Skeletal muscle tissue (tissue), 4 donors: ENCODE results near the gene MARCHF10. TPM values are rescaled to one million over a fixed set of nuclear protein-coding genes. Genes with fewer than 3 reads are reported as not detected.

Experiments
- H3K27ac ChIP-seq: one replicate; pipeline ENCODE4 v1.7.0; 2013; ENCODE audit warnings: mild to moderate bottlenecking, low read depth, low read length, inconsistent platforms
- H3K27me3 ChIP-seq, 3 donors: one replicate each; pipeline ENCODE4 v1.7.0; 2013; ENCODE audit warnings: low read length in 3 of 3; ENCODE audit not compliant: control insufficient read depth in 3 of 3, insufficient read depth in 3 of 3
- H3K36me3 ChIP-seq, 3 donors: one replicate each; pipeline ENCODE4 v1.7.0; 2013; ENCODE audit warnings: low read length in 3 of 3; ENCODE audit not compliant: control insufficient read depth in 3 of 3, insufficient read depth in 3 of 3
- H3K4me1 ChIP-seq, 3 donors: one replicate each; pipeline ENCODE4 v1.7.0; 2013; ENCODE audit warnings: low read length in 3 of 3, mild to moderate bottlenecking in 3 of 3; ENCODE audit not compliant: control insufficient read depth in 3 of 3, insufficient read depth in 3 of 3
- H3K4me3 ChIP-seq, 3 donors: one replicate each; pipeline ENCODE4 v1.7.0; 2013; ENCODE audit warnings: low read length in 3 of 3
- H3K9ac ChIP-seq, 3 donors: one replicate each; pipeline ENCODE4 v1.7.0; 2013; ENCODE audit warnings: low read length in 3 of 3, mild to moderate bottlenecking in 3 of 3, moderate library complexity in 2 of 3, low read depth in 1 of 3
- H3K9me3 ChIP-seq, 3 donors: one replicate each; pipeline ENCODE4 v1.7.0; 2013; ENCODE audit warnings: low read length in 3 of 3; ENCODE audit not compliant: control insufficient read depth in 3 of 3
- total RNA-seq: library from RNA; depleted of rRNA; stranded (reverse); fragments of >200 nt; gene quantifications from one replicate; pipeline ENCODE4 v1.2.3, GENCODE V29; 2014
- donor health status: Osteomylitis.

MARCHF10 gene
- total RNA-seq, 1 donor from 2014 or later, result not detected

- peaks cover 0 to 2% (median 0%) of the 10 kb centered on the region in 3 donors for H3K36me3 ChIP-seq
- no peaks in the 10 kb centered on the region for H3K9me3 ChIP-seq
- H3K27ac ChIP-seq, result no peak overlapping the region
- H3K4me1 ChIP-seq, result peaks cover 0 to 2% (median 0%) of the 10 kb centered on the region in 3 donors
- H3K4me3 ChIP-seq, result no peak overlapping the region
- H3K27me3 ChIP-seq, result no peaks in the 10 kb centered on the region
- H3K9ac ChIP-seq, result no peak overlapping the region
These were observed 141.1 kb downstream of the MARCHF10 start for GRCh38 chr17:62666801-62667591.

- Histone ChIP-seq H3K27me3 (no peaks in the 10 kb centered on the region), H3K27ac (no peak overlapping the region), H3K36me3 (peaks cover 0 to 2% (median 0%) of the 10 kb centered on the region in 3 donors), H3K9me3 (no peaks in the 10 kb centered on the region), H3K9ac (no peak overlapping the region), H3K4me3 (no peak overlapping the region), H3K4me1 (no peaks in the 10 kb centered on the region)
These were observed 141.9 kb downstream of the MARCHF10 start for GRCh38 chr17:62666061-62666800.

DNA sequence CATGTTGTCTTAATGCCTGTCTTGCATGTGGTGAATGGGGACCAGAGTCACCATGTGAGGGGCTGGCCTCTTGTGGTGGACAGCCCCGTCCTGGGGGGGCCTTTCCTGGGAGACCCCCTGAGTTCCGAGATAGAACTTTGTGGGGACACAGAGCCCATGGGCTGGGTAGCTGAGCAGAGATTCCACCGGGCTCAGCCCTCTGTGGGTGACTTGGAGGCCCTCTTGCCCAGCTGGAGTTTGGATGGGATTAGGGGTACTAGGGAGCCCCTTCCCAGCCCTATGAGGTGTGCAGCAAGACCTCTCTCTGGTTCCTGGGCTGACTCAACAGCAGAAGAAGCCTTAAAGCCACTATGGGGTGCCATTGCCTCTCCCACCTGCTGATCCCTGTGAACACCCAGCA lies 142.5 kb downstream of the MARCHF10 start:
- Histone ChIP-seq H3K27me3 (no peaks in the 10 kb centered on the region), H3K27ac (no peak overlapping the region), H3K4me1 (no peaks in the 10 kb centered on the region), H3K9ac (no peak overlapping the region), H3K36me3 (peaks cover 0 to 2% (median 0%) of the 10 kb centered on the region in 3 donors), H3K9me3 (peaks cover 0 to 4% (median 3%) of the 10 kb centered on the region in 3 donors), H3K4me3 (no peak overlapping the region)

DNA sequence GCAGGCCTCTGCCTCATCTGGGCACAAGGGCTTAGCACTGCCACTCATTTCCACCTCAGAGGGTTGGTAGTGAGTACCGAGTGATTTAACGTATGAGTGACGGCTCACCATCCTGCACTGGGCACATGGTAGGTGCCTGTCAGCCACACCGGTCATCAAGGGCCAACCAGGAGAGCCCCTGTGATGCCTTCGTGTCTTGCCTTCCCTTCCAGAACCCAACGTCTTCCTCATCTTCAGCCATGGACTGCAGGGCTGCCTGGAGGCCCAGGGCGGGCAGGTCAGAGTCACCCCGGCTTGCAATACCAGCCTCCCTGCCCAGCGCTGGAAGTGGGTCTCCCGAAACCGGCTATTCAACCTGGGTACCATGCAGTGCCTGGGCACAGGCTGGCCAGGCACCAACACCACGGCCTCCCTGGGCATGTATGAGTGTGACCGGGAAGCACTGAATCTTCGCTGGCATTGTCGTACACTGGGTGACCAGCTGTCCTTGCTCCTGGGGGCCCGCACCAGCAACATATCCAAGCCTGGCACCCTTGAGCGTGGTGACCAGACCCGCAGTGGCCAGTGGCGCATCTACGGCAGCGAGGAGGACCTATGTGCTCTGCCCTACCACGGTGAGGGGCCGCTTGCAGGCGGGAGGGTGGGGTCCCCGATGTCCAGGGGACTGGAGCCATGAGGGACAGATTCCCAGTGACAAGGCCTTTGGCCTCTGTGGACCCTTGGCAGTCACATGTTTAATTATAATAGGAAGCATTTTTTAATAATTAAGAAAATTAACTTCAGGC lies 143.6 kb downstream of the MARCHF10 start:
- no peak overlapping the region for H3K9ac ChIP-seq
- no peak overlapping the region for H3K4me3 ChIP-seq
- H3K27me3 ChIP-seq, result no peaks in the 10 kb centered on the region
- no peaks in the 10 kb centered on the region for H3K4me1 ChIP-seq
- peaks cover 0 to 2% (median 0%) of the 10 kb centered on the region in 3 donors for H3K36me3 ChIP-seq
- no peak overlapping the region for H3K27ac ChIP-seq
- H3K9me3 ChIP-seq, result peaks cover 0 to 4% (median 3%) of the 10 kb centered on the region in 3 donors

- Histone ChIP-seq H3K9me3 (peaks cover 0 to 4% (median 3%) of the 10 kb centered on the region in 3 donors), H3K27ac (no peak overlapping the region), H3K36me3 (peaks cover 0 to 2% (median 0%) of the 10 kb centered on the region in 3 donors), H3K4me3 (no peak overlapping the region), H3K9ac (no peak overlapping the region), H3K4me1 (no peaks in the 10 kb centered on the region), H3K27me3 (no peaks in the 10 kb centered on the region)
These were observed 144.8 kb downstream of the MARCHF10 start for GRCh38 chr17:62663304-62663703.

- Histone ChIP-seq H3K27ac (no peak overlapping the region), H3K9ac (no peak overlapping the region), H3K4me3 (no peak overlapping the region), H3K4me1 (no peaks in the 10 kb centered on the region), H3K9me3 (peaks cover 0 to 4% (median 3%) of the 10 kb centered on the region in 3 donors), H3K27me3 (no peaks in the 10 kb centered on the region), H3K36me3 (peaks cover 0 to 2% (median 0%) of the 10 kb centered on the region in 3 donors)
These were observed 145.3 kb downstream of the MARCHF10 start for GRCh38 chr17:62662855-62663254.

- H3K27me3 ChIP-seq, result peaks cover 0 to 3% (median 0%) of the 10 kb centered on the region in 3 donors
- H3K27ac ChIP-seq, result no peak overlapping the region
- H3K9ac ChIP-seq, result no peak overlapping the region
- H3K9me3 ChIP-seq, result peaks cover 0 to 4% (median 3%) of the 10 kb centered on the region in 3 donors
- peaks cover 0 to 3% (median 0%) of the 10 kb centered on the region in 3 donors for H3K4me1 ChIP-seq
- peaks cover 0 to 2% (median 0%) of the 10 kb centered on the region in 3 donors for H3K36me3 ChIP-seq
- no peak overlapping the region for H3K4me3 ChIP-seq
These were observed 146.8 kb downstream of the MARCHF10 start for GRCh38 chr17:62661337-62661736.

DNA sequence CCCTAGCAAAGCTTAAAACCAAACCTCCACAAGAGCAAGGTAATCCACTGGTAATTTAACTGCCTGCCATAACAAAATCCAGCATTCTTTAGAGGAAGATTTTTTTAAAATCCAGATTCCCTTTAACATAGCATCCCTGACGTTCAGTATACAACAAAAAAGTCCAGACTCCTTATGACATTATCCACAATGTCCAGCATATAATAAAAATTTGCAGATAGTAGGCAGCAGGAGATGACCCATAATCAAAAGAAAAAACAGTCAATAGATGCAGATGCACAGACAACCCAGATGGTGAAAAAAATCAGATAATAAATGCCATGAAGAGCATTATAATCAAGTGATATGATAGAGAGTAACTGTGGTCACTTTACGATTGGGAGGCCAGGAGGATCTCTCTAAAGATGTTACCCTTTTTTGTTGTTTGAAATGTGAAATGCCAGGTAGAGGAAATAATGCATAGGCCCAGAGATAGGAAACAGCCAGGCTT lies 147.4 kb downstream of the MARCHF10 start:
- peaks cover 0 to under 1% (median 0%) of the 10 kb centered on the region in 3 donors for H3K36me3 ChIP-seq
- no peak overlapping the region for H3K4me3 ChIP-seq
- H3K27me3 ChIP-seq, result peaks cover 0 to 3% (median 0%) of the 10 kb centered on the region in 3 donors
- H3K27ac ChIP-seq, result no peak overlapping the region
- peaks cover 0 to 4% (median 3%) of the 10 kb centered on the region in 3 donors for H3K9me3 ChIP-seq
- no peak overlapping the region for H3K9ac ChIP-seq
- H3K4me1 ChIP-seq, result peaks cover 0 to 3% (median 0%) of the 10 kb centered on the region in 3 donors

GRCh38 chr17:62658136-62658920 lies 149.8 kb downstream of the MARCHF10 start:
- H3K27me3 ChIP-seq, result peaks cover 0 to 6% (median 0%) of the 10 kb centered on the region in 3 donors
- peaks cover 0 to 4% (median 3%) of the 10 kb centered on the region in 3 donors for H3K9me3 ChIP-seq
- no peaks in the 10 kb centered on the region for H3K36me3 ChIP-seq
- no peak overlapping the region for H3K27ac ChIP-seq
- no peak overlapping the region for H3K4me3 ChIP-seq
- no peak overlapping the region for H3K9ac ChIP-seq
- H3K4me1 ChIP-seq, result peaks cover 15 to 17% (median 15%) of the 10 kb centered on the region in 3 donors
